Breast epithelium (tissue), 4 donors: Measurements from ENCODE around the gene CNBD2. TPM values are rescaled to one million over a fixed set of nuclear protein-coding genes. Genes with fewer than 3 reads are reported as not detected.
"Not testable (repeated sequence)": the region's sequence is repeated elsewhere in the genome, so short reads cannot be mapped to it uniquely, and the experiment has no call there.

Experiments
- DNase-seq, 2 donors: peaks; one replicate each; pipeline ENCODE4 v3.0.0-alpha.2; 2019; ENCODE audit warnings: low spot score in 2 of 2
- H3K27ac ChIP-seq, 2 donors: fragments of 200-600 bp; sonication (generic) in 1 of 2; one replicate each; pipeline ENCODE4 v1.5.1; 2016 to 2019; ENCODE audit warnings: mild to moderate bottlenecking in 1 of 2
- H3K27me3 ChIP-seq, 2 donors: fragments of 200-600 bp; sonication (generic) in 1 of 2; one replicate each; pipeline versions ENCODE4 v1.5.1 to v1.6.0; 2017 to 2019; ENCODE audit warnings: control low read depth in 1 of 2, mild to moderate bottlenecking in 1 of 2
- H3K36me3 ChIP-seq: fragments of 200-600 bp; one replicate; pipeline ENCODE4 v1.5.1; 2019
- H3K4me1 ChIP-seq, 2 donors: fragments of 200-600 bp; sonication (generic); one replicate each; pipeline ENCODE4 v1.5.1; 2016 to 2019; ENCODE audit warnings: control low read depth in 1 of 2
- H3K4me3 ChIP-seq, 3 donors: fragments of 200-600 bp; sonication (generic); 1 replicate in 2 of 3; 2 replicates in 1 of 3; pipeline ENCODE4 v1.5.1; 2016 to 2019; ENCODE audit warnings: mild to moderate bottlenecking in 3 of 3, moderate library complexity in 2 of 3
- H3K9me3 ChIP-seq, 2 donors: fragments of 200-600 bp; sonication (generic) in 1 of 2; one replicate each; pipeline ENCODE4 v1.5.1; 2016 to 2019; ENCODE audit warnings: control low read depth in 1 of 2
- POLR2A ChIP-seq: fragments of 450-650 bp; IDR thresholded peaks from one replicate; pipeline ENCODE4 v1.6.1; 2016; ENCODE audit warnings: antibody characterized with exemption, mild to moderate bottlenecking, moderate library complexity
- POLR2AphosphoS5 ChIP-seq, 3 donors: sonication (generic); formaldehyde crosslinking; IDR thresholded peaks; one replicate each; pipeline ENCODE4 v1.6.1; 2017; ENCODE audit warnings: antibody characterized with exemption in 3 of 3
- intact Hi-C: fragments of 100-400 bp; cut with DNase I; formaldehyde crosslinking; loops from one replicate; pipeline ENCODE4 v1.15.1; 2023; ENCODE audit warnings: low total_unique reads
- total RNA-seq, 3 donors: library from RNA; depleted of rRNA; stranded (reverse); fragments of >200 nt; gene quantifications; one replicate each; pipeline ENCODE4 v1.1.0, GENCODE V29; 2016
- TF ChIP-seq, protein P1 (sequence below), 3 donors: fragments of 450-650 bp; IDR thresholded peaks; one replicate each; pipeline ENCODE4 v1.5.1; 2016 to 2017; ENCODE audit warnings: antibody characterized with exemption in 3 of 3, mild to moderate bottlenecking in 3 of 3, moderate library complexity in 3 of 3

The CNBD2 gene
- total RNA-seq, 3 donors from 2014 or later, result 2.2 to 6.7 (median 2.3) TPM

DNA sequence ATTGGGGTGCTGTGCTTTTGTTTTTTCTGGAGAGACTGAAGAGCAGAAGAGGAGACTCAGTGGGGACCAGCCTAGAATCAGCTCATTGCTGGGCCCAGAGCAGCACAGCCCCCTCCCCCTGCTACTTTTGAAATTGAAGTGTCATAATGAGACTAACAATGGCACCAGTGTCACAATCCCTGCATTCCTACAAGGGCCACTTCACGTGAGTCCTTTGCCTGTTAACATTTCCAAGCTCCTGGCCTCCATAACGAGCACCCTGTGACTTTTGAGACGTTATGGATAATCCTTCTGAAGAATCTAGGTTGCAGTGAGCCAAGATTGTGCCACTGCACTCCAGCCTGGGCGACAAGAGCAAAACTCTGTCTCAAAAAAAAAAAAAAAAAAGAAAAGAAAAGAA, 41.7 kb downstream of the CNBD2 start:
- intact Hi-C loops, result loop anchor here (5.0 kb wide), 1 partner anchor 273 kb away; no protein-coding TSS in a partner anchor
- H3K4me3 ChIP-seq, result no peak overlapping the region
- TF ChIP-seq POLR2A (no peak), POLR2AphosphoS5 (IDR thresholded peaks at IDR 0.05) (no peak)
- TF ChIP-seq, protein P1, sequence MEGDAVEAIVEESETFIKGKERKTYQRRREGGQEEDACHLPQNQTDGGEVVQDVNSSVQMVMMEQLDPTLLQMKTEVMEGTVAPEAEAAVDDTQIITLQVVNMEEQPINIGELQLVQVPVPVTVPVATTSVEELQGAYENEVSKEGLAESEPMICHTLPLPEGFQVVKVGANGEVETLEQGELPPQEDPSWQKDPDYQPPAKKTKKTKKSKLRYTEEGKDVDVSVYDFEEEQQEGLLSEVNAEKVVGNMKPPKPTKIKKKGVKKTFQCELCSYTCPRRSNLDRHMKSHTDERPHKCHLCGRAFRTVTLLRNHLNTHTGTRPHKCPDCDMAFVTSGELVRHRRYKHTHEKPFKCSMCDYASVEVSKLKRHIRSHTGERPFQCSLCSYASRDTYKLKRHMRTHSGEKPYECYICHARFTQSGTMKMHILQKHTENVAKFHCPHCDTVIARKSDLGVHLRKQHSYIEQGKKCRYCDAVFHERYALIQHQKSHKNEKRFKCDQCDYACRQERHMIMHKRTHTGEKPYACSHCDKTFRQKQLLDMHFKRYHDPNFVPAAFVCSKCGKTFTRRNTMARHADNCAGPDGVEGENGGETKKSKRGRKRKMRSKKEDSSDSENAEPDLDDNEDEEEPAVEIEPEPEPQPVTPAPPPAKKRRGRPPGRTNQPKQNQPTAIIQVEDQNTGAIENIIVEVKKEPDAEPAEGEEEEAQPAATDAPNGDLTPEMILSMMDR (IDR thresholded peaks at IDR 0.05), result no peak
- no peak overlapping the region for H3K27ac ChIP-seq
- H3K9me3 ChIP-seq, result no peaks in the 10 kb centered on the region
- no peaks in the 10 kb centered on the region for H3K4me1 ChIP-seq
- DNase-seq, result no peak
- H3K27me3 ChIP-seq, result no peaks in the 10 kb centered on the region
- H3K36me3 ChIP-seq, result no peaks in the 10 kb centered on the region

GRCh38 chr20:36010825-36011224, 42.4 kb downstream of the CNBD2 start:
- no peak overlapping the region for H3K4me3 ChIP-seq
- H3K9me3 ChIP-seq, result no peaks in the 10 kb centered on the region
- H3K36me3 ChIP-seq, result no peaks in the 10 kb centered on the region
- H3K4me1 ChIP-seq, result no peaks in the 10 kb centered on the region
- H3K27ac ChIP-seq, result no peak overlapping the region
- intact Hi-C loops, result loop anchor here (5.0 kb wide), 1 partner anchor 274 kb away; no protein-coding TSS in a partner anchor
- DNase-seq, result no peak
- TF ChIP-seq POLR2AphosphoS5 (IDR thresholded peaks at IDR 0.05) (no peak), POLR2A (no peak)
- TF ChIP-seq, protein P1 (IDR thresholded peaks at IDR 0.05), result no peak
- H3K27me3 ChIP-seq, result no peaks in the 10 kb centered on the region

DNA sequence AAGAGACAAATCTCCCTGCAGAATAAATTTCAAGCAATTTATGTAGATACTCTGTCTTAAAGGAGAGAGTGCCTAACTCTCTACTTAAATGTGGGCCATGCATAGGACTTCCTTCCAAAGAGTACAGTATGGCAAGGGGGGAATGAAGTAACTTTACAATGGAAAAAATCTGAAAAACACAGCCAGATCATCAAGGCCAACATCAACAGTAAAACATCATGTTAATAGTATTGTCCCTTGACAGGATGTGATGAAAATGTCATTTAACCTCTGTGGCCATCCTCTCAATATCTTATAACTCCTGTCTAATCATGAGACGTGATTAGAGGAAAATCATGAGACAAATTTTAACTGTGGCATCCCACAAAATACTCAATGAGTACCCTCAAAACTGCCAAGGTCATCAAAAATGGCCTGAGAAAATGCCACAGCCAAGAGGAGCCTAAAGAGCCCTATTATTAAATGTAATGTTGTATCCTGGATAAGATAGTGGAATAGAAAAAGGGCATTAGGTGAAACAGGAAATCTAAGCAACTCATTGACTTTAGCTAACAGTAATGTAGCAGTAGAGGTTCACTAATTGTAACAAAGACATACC, 47.5 kb downstream of the CNBD2 start:
- no peak for TF ChIP-seq POLR2AphosphoS5 (IDR thresholded peaks at IDR 0.05)
- H3K36me3 ChIP-seq, result no peaks in the 10 kb centered on the region
- no peak overlapping the region for H3K27ac ChIP-seq
- DNase-seq, result no peak
- intact Hi-C loops, result no loop called here
- no peaks in the 10 kb centered on the region for H3K9me3 ChIP-seq
- H3K4me1 ChIP-seq, result peaks cover 6 to 9% of the 10 kb centered on the region in 2 donors
- no peaks in the 10 kb centered on the region for H3K27me3 ChIP-seq
- H3K4me3 ChIP-seq, result no peak overlapping the region

DNA sequence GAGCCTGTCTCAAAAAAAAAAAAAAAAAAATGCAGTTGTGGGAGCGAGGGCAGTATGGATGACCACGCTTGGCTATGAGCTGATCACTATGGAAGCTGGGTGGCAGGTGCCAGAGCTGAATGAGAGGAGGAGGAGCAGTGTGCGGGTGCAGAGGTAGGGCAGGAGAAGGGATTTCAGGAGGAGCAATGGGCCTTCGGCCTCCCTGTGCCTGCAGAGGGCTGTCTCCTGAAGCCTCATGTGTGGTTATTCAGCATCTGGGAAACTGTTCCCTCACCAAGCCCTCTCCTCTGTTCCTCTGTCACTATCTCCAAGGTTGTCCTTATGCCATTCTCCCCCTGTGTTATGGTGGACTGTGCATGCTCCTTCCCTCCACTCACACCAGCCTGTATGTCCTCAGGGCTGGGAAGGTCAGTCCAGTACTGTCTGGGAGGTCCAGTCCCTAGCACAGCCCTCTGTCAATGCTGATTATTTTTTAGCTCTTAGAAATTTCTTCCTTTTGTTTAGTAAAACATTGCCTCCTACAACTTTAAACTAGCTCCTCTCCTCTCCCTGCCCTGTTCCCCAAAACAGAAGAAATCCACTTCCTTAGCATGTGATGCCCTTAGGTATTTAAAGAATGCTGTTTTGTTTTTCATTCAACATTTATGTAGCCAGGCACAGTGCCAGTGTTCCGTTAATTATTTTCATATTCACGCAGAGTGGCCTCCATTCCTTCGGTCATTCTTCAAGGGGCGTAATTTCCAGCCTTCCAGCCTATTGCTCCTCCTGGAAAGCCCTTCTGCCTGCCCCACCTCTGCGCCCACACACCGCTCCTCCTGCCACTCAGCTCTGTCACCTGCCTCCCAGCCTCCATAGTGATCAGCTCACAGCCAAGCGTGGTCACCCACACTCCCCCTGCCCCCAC, 48.9 kb downstream of the CNBD2 start:
- H3K4me1 ChIP-seq, result peaks cover 6 to 9% of the 10 kb centered on the region in 2 donors
- no peaks in the 10 kb centered on the region for H3K36me3 ChIP-seq
- TF ChIP-seq POLR2A (no peak), POLR2AphosphoS5 (IDR thresholded peaks at IDR 0.05) (no peak)
- TF ChIP-seq, protein P1 (IDR thresholded peaks at IDR 0.05), result no peak
- H3K27me3 ChIP-seq, result no peaks in the 10 kb centered on the region
- H3K4me3 ChIP-seq, result peak overlapping the region in 1 of 3 donors; percentile 4
- peak overlapping the region; percentile 40 to 77 for H3K27ac ChIP-seq
- DNase-seq, result peak in 1 of 2 donors; percentile 47
- intact Hi-C loops, result no loop called here
- H3K9me3 ChIP-seq, result no peaks in the 10 kb centered on the region

- peak overlapping the region; percentile 40 to 77 for H3K27ac ChIP-seq
- intact Hi-C loops, result no loop called here
- H3K36me3 ChIP-seq, result no peaks in the 10 kb centered on the region
- DNase-seq, result no peak
- peaks cover 6 to 9% of the 10 kb centered on the region in 2 donors for H3K4me1 ChIP-seq
- TF ChIP-seq, protein P1 (IDR thresholded peaks at IDR 0.05), result no peak
- TF ChIP-seq POLR2A (no peak), POLR2AphosphoS5 (IDR thresholded peaks at IDR 0.05) (no peak)
- H3K4me3 ChIP-seq, result no peak overlapping the region
- H3K9me3 ChIP-seq, result no peaks in the 10 kb centered on the region
- H3K27me3 ChIP-seq, result no peaks in the 10 kb centered on the region
These were observed 50.0 kb downstream of the CNBD2 start for GRCh38 chr20:36018208-36018988.

- H3K9me3 ChIP-seq, H3K36me3 ChIP-seq, H3K27ac ChIP-seq, H3K4me3 ChIP-seq, intact Hi-C loops, DNase-seq, H3K27me3 ChIP-seq, H3K4me1 ChIP-seq: not testable (repeated sequence)
These were observed 57.7 kb downstream of the CNBD2 start for GRCh38 chr20:36026131-36026530.
